Mesothelial cell of epicardium (in vitro differentiated cells): ENCODE data around the gene SPECC1L. TPM values are rescaled to one million over a fixed set of nuclear protein-coding genes. Genes with fewer than 3 reads are reported as not detected.

Experiments
- DNase-seq, 2 experiments: peaks; one replicate each; pipeline ENCODE4 v3.0.0; 2021; ENCODE audit warnings: low spot score in 2 of 2; ENCODE audit not compliant: unreplicated experiment in 2 of 2
- H3K27ac Mint-ChIP-seq: 2 replicates; pipeline ENCODE4 v1.8.0; 2021; ENCODE audit warnings: mixed read lengths
- H3K27me3 Mint-ChIP-seq: 2 replicates; pipeline ENCODE4 v1.8.0; 2021; ENCODE audit warnings: low read depth, mixed read lengths
- H3K36me3 Mint-ChIP-seq: 2 replicates; pipeline ENCODE4 v1.8.0; 2021; ENCODE audit warnings: mixed read lengths
- H3K4me1 Mint-ChIP-seq: 2 replicates; pipeline ENCODE4 v1.8.0; 2021; ENCODE audit warnings: mixed read lengths
- H3K4me3 Mint-ChIP-seq: 2 replicates; pipeline ENCODE4 v1.8.0; 2021; ENCODE audit warnings: mild to moderate bottlenecking, moderate library complexity, mixed read lengths
- H3K9me3 Mint-ChIP-seq: 2 replicates; pipeline ENCODE4 v1.8.0; 2021; ENCODE audit warnings: mixed read lengths
- total RNA-seq: library from RNA; stranded (reverse); gene quantifications from 3 replicates; pipeline ENCODE4 v1.2.1, GENCODE V29; 2021
- TF ChIP-seq, protein P1 (sequence below): fragments of 200-600 bp; sonication (generic); IDR thresholded peaks from one replicate; pipeline ENCODE4 v1.5.0; 2021; ENCODE audit warnings: antibody characterized with exemption; ENCODE audit not compliant: unreplicated experiment

The SPECC1L gene
- total RNA-seq, 1 donor from 2014 or later, result 88.0 TPM

DNA sequence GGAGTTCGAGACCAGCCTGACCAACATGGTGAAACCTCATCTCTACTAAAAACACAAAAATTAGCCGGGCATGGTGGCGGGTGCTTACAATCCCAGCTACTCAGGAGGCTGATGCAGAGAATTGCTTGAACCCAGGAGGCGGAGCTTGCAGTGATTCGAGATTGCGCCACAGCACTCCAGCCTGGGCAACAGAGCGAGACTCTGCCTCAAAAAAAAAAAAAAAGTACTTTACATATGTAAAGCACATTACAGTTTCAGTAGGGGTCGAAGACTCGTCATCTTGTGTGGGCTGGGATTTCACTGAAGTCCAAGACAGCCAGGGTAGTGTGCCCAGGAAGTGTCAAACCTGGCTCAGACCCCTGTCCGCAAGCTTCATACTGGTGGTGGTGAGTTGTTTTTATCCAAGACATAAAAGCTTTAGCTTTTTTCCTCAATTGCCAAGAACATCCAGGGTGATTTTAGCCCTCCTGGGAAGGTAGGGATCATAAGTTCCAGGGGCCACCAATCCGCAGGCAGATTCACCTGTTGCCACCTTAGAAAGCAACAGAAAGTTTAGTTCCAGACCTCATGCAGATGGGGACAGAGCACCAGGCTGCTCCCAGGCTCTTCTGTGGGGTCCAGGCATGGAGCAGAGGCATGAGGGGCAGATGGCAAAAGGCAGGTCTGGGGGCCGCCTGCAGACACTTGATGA, 135.1 kb downstream of the SPECC1L start:
- TF ChIP-seq, protein P1, sequence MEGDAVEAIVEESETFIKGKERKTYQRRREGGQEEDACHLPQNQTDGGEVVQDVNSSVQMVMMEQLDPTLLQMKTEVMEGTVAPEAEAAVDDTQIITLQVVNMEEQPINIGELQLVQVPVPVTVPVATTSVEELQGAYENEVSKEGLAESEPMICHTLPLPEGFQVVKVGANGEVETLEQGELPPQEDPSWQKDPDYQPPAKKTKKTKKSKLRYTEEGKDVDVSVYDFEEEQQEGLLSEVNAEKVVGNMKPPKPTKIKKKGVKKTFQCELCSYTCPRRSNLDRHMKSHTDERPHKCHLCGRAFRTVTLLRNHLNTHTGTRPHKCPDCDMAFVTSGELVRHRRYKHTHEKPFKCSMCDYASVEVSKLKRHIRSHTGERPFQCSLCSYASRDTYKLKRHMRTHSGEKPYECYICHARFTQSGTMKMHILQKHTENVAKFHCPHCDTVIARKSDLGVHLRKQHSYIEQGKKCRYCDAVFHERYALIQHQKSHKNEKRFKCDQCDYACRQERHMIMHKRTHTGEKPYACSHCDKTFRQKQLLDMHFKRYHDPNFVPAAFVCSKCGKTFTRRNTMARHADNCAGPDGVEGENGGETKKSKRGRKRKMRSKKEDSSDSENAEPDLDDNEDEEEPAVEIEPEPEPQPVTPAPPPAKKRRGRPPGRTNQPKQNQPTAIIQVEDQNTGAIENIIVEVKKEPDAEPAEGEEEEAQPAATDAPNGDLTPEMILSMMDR, result no peak
- Mint-ChIP-seq H3K9me3 (no peaks in the 10 kb centered on the region), H3K27me3 (no peaks in the 10 kb centered on the region), H3K4me3 (no peak overlapping the region), H3K4me1 (peaks cover 70% of the 10 kb centered on the region), H3K36me3 (peaks cover 14% of the 10 kb centered on the region), H3K27ac (peak overlapping the region; percentile 9)
- DNase-seq, result no peak

DNA sequence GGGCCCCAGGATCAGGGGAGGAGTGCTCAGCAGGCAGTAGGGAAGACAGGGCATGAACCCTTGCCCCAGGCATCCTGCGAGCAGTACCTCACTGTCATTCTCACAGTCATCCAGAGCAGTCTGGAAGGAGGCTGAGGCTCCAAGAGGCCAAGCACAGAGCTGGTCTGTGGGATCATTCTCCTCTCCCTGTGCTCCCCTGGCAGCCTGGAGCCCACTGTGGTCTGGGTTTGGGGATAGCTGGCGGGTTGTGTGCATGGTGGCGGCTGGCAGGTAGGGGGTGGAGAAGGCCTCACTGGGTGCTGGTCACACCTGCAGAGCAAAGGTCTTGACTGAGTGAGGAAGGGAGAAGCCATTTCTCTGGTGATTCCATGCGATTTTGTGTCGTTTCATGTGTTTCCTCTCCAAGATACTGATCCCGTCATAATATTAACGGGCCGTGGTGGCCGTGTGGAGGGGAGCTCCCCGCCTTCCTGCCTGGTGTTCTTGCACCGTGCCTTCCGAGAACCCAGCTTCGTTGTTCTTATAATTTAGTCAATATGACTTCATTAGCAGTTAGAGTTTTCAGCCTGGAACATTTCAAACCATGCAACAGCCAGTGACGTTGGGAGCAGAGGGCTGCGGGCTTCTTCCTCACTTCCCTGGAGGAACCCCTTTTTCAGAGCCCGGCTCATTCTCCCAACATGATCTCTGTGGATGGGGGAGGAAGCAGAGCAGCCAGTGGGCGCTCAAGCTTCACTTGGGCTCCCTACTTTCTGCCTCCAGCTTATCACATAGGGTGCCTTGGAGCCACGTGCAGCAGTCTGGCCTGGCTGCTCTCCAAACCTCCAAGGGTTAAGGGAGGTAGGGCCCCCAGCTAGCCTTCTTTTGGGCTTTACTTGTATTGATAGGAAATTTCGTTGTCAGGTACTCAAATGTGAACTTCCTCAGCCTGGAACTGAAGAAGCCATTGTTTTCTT, 136.0 kb downstream of the SPECC1L start:
- no peak overlapping the region for H3K4me3 Mint-ChIP-seq
- peak overlapping the region; percentile 73 for H3K27ac Mint-ChIP-seq
- H3K9me3 Mint-ChIP-seq, result no peaks in the 10 kb centered on the region
- DNase-seq, result no peak
- peaks cover 17% of the 10 kb centered on the region for H3K36me3 Mint-ChIP-seq
- peaks cover 61% of the 10 kb centered on the region for H3K4me1 Mint-ChIP-seq
- TF ChIP-seq, protein P1, result no peak
- H3K27me3 Mint-ChIP-seq, result no peaks in the 10 kb centered on the region

DNA sequence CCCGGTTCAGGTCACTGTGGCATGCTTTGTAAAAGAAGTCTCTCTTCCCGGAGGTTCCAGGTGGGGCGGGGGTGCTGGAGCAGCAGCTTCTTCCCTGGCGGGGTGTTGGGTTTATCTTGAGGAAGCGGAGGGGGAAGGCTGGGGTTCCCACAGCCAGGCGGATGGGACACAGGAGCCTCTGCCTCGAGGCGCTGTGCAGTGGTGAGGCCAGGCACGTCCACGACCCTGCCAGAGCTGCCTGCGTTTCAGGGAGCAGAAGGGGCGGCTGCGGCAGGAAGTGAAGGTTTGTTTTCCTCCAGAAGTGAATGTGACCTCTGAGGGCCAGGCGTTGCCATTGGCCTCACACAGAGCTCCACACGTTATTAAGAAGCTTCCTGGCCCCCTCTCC, 136.6 kb downstream of the SPECC1L start:
- Mint-ChIP-seq H3K4me1 (peaks cover 55% of the 10 kb centered on the region), H3K36me3 (peaks cover 17% of the 10 kb centered on the region), H3K27me3 (no peaks in the 10 kb centered on the region), H3K9me3 (no peaks in the 10 kb centered on the region), H3K4me3 (peak overlapping the region; percentile 13), H3K27ac (peak overlapping the region; percentile 73)
- no peak for DNase-seq
- TF ChIP-seq, protein P1, result no peak

DNA sequence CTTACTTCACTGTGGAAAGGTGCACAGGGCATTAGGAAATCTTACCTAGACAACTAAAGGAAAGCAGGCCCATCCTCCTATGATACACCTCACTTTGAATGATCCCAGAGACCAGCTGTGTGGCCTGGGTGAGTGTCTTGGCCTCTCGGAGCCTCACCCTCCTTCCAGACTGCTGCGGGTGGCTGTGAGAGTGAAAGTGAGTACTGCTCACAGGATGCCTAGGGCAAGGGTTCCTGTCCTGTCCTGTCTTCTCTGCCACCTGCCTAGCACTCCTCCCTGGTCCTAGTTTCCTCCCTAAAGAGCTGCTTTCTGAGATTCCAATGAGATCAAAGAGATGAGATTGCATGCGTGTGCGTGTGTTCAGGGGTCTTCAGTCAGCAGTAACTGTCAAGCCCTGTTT, 137.3 kb downstream of the SPECC1L start:
- TF ChIP-seq, protein P1, result no peak
- Mint-ChIP-seq H3K4me1 (peaks cover 49% of the 10 kb centered on the region), H3K4me3 (no peak overlapping the region), H3K27ac (peak overlapping the region; percentile 8), H3K9me3 (no peaks in the 10 kb centered on the region), H3K36me3 (peaks cover 17% of the 10 kb centered on the region), H3K27me3 (no peaks in the 10 kb centered on the region)
- DNase-seq, result no peak

DNA sequence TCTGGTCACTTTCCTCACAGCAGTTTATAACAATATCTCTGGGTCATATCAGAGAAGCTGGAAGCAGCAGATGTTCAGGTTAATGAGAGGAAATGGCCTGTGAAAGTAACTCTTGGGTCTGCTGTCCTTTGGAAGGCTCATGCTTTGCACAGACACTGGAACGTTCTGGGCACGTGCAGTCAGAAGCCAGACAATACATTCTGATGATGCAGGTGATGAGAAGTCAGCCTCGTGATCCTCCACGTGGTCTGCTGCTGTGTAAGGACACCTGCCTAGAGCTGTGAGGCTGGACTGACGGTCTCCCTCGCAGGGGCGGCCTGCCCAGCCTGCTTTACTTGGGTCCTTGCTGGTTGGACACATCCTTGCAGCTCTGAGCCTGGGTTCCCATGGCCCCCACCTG, 138.0 kb downstream of the SPECC1L start:
- Mint-ChIP-seq H3K27ac (no peak overlapping the region), H3K27me3 (no peaks in the 10 kb centered on the region), H3K9me3 (no peaks in the 10 kb centered on the region), H3K4me1 (peaks cover 43% of the 10 kb centered on the region), H3K4me3 (no peak overlapping the region), H3K36me3 (peaks cover 20% of the 10 kb centered on the region)
- no peak for DNase-seq
- TF ChIP-seq, protein P1, result no peak
